GM06990 (cell line): Measurements from ENCODE around the gene UFSP2.

Source experiments
- DNase-seq: peaks from one replicate; pipeline ENCODE4 v3.0.0-alpha.2; 2011; ENCODE audit not compliant: insufficient read length; ENCODE audit errors: extremely low read depth
- H3K27me3 ChIP-seq: replicated peaks from 2 replicates; pipeline ENCODE4 v1.6.0; 2011; ENCODE audit warnings: low read length; ENCODE audit not compliant: control insufficient read depth, insufficient read depth
- H3K36me3 ChIP-seq: 2 replicates; pipeline ENCODE4 v1.5.1; 2011; ENCODE audit warnings: low read length; ENCODE audit not compliant: control insufficient read depth, insufficient read depth
- H3K4me3 ChIP-seq: replicated peaks from 2 replicates; pipeline ENCODE4 v1.5.1; 2011; ENCODE audit warnings: low read depth, mild to moderate bottlenecking, control low read depth, low read length
- TF ChIP-seq, protein P1 (sequence below): IDR thresholded peaks from 2 replicates; pipeline ENCODE4 v1.5.1; 2011; ENCODE audit warnings: low read length, control low read depth, mild to moderate bottlenecking, inconsistent platforms; ENCODE audit not compliant: insufficient read depth, poor library complexity, severe bottlenecking

The UFSP2 gene

DNA sequence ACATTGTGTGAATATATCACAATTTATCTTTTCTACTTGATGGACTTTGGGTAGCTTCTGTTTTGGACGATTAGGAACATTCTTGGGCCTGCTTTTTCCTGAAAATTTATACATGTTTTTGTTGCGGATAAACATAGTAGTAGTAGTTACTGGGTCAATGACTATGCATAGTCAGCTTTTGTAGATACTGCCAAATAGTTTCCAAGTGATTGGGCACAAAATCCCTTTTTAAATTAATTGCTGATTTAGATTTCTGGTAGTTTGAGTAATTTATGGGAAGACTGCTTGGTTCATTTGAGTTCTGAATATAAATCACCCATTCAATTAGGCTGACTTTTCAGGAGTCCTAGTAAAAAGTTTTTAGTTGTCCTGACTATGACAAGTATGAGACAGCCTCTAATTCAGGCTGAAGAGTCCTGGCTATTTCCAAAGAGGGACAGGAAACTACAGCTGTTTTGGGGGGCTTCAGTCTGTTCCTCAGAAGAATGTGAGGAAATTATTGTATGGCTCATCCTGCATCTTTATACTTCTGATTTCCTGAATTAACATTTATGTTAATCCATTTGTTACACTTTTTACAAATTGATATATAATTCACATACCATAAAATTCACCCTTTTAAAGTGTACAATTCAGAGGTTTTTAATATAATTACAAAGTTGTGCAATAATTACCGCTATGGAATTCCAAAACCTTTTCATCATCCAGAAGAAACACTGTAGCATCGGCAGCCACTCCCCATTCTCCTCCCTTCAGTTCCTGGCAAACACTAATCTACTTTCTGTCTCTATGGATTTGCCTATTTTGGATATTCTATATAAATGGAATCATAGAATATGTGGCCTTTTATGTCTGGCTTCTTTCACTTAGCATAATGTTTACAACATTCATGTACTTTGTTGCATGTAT is 44.2 kb downstream of the UFSP2 start:
- peaks cover 19% of the 10 kb centered on the region for H3K36me3 ChIP-seq
- no peaks in the 10 kb centered on the region for H3K27me3 ChIP-seq
- TF ChIP-seq, protein P1, sequence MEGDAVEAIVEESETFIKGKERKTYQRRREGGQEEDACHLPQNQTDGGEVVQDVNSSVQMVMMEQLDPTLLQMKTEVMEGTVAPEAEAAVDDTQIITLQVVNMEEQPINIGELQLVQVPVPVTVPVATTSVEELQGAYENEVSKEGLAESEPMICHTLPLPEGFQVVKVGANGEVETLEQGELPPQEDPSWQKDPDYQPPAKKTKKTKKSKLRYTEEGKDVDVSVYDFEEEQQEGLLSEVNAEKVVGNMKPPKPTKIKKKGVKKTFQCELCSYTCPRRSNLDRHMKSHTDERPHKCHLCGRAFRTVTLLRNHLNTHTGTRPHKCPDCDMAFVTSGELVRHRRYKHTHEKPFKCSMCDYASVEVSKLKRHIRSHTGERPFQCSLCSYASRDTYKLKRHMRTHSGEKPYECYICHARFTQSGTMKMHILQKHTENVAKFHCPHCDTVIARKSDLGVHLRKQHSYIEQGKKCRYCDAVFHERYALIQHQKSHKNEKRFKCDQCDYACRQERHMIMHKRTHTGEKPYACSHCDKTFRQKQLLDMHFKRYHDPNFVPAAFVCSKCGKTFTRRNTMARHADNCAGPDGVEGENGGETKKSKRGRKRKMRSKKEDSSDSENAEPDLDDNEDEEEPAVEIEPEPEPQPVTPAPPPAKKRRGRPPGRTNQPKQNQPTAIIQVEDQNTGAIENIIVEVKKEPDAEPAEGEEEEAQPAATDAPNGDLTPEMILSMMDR, result no peak
- no peak overlapping the region for H3K4me3 ChIP-seq
- DNase-seq, result no peak

DNA sequence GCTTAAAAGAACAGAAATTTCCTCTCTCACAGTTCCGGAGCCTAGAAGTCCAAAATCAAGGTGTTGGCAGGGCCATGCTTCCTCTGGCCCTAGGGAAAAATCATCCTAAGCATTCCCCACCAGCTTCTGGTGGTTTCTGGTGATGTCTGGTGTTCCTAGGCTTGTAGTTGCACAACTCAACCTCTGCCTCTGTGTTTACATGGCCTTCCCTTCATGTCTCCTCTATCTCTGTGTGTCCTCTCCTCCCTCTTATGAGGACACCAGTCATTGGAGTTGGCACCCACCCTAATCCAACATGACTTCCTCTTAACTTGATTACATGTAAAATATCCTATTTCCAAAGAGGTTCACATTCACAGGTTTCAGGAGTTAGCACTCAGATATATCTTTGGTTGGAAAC is 45.4 kb downstream of the UFSP2 start:
- H3K4me3 ChIP-seq, result no peak overlapping the region
- peaks cover 23% of the 10 kb centered on the region for H3K36me3 ChIP-seq
- H3K27me3 ChIP-seq, result no peaks in the 10 kb centered on the region
- no peak for DNase-seq
- TF ChIP-seq, protein P1, result no peak

DNA sequence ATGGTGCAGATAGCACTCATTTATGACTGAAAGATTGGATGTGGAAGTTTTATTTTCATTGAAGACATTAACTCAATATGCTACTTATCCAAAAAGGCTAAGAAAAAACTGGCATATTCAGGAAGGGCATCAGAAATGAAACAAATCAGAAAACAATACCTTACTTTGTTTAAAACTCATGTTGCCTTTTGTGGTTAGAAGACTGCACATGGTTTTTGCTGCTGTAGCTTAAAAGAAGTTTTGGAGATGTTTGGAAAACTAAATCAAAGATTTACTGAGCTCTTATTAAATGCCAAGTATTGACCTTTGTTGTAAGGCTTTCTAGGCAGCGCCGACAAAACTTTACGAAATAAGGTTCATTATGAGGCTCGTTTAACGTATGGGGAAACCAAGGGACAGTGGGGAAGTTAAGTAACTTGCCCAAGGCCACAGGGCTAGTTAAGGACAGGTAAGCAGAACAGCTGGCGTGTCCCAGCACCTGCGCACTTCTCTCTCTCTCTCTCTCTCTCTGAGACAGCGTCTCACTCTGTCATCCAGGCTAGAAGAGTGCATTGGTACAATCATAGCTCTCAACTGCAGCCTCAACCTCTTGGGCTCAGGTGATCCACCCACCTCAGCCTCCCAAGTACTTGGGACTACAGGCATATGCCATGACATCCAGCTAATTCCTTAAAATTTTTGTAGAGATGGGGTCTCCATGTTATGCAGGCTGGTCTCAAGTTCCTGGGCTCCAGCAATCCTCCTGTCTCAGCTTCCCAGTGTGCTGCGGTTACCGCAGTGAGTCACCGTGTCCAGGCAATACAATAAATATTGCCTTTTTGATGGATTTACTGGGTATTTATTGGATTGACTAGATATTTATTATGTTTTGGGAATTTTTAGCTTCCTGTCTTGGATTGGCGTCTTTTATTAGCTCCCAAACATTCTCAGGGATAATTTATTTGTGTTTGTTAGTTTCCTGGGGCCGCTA is 46.2 kb downstream of the UFSP2 start:
- DNase-seq, result no peak
- Histone ChIP-seq H3K27me3 (no peaks in the 10 kb centered on the region), H3K4me3 (no peak overlapping the region), H3K36me3 (peaks cover 25% of the 10 kb centered on the region)
- TF ChIP-seq, protein P1, result no peak

DNA sequence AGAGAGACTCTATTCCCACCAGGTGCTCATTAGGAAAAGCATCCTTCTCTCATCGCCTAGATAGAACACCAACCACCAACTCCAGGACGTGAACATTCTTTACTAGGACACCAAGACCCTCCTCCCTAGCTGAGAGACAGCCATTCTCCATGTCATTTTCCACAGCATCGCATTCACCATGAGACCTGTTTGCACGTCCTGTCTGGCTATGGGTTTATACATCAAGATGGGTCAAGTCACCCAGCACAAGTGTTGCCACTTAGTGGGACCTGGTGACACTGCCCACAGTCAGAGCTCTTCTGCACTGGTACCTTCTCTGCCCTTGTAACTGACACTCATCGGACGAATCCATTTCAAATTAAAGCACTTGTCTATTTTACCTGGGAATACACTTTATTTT is 47.5 kb downstream of the UFSP2 start:
- H3K36me3 ChIP-seq, result peaks cover 19% of the 10 kb centered on the region
- DNase-seq, result no peak
- H3K27me3 ChIP-seq, result no peaks in the 10 kb centered on the region
- H3K4me3 ChIP-seq, result no peak overlapping the region
- TF ChIP-seq, protein P1, result no peak

DNA sequence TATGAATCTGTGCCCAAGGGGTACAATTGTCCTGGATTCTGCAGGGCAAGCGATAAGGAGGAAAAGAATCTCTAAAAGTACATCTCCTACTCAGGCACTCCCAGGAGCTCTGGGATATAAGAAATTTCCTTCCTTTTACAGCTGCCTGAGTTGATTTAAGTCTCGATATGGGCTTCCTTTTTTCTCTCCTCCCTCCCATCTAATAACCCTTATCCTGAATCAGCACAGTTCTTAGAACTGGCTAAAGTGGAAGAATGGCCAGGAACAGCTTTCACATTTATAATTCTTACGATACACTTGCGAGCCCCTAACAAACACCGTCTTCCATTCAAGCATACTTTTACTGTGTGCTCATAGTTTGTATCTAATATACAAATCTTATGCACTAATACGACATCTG is 51.2 kb downstream of the UFSP2 start:
- TF ChIP-seq, protein P1, result no peak
- Histone ChIP-seq H3K36me3 (peaks cover 24% of the 10 kb centered on the region), H3K4me3 (no peak overlapping the region), H3K27me3 (no peaks in the 10 kb centered on the region)
- no peak for DNase-seq
